GM20000 (cell line): ENCODE results near the gene SIPA1L2.

ENCODE experiments used
- DNase-seq: peaks from one replicate; pipeline ENCODE4 v3.0.0; 2012; ENCODE audit warnings: low spot score
- TF ChIP-seq, protein P1 (sequence below): IDR thresholded peaks from 2 replicates; pipeline ENCODE4 v1.5.1; 2012; ENCODE audit warnings: mild to moderate bottlenecking, control low read depth; ENCODE audit errors: extremely low read depth, missing control alignments

SIPA1L2 gene

DNA sequence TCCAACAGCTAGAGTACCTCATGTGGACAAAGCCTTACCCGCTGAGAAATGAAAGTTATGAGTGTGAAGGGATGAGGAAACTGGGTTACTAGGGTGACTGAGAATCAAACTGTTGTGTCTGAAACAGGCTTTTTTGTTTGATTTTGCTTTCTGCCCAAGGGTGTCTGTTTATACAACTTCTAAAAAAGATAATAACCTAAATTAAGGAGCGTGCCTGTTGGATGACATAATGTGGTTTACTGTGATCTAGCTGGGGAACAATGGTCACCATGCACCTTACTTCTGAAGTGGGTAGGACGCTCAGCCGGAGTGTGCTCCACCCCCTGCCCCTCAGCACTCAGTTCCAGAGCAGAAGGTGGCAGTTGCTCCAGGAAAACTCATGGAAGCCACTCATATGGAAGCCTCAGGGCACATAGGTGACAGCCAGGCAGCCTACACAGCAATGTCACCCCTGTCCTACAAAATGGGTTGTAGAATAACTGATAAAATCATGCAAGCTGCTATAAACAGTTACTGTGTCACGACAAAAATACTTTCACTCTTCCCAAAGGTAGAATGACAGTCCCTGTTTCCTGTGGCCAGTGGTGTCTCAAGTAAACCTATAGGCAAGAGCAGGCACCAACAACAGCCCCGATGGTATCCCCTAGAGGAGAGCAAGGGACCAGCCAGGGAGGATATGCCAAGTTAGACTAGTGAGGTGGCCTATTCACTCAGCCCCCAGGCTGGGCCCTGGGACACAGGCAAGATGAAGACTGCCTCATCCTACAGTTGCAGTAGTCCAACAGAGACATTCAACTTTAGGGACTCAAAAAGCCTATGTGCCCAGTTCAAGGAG lies 29.3 kb downstream of the SIPA1L2 start:
- TF ChIP-seq, protein P1, sequence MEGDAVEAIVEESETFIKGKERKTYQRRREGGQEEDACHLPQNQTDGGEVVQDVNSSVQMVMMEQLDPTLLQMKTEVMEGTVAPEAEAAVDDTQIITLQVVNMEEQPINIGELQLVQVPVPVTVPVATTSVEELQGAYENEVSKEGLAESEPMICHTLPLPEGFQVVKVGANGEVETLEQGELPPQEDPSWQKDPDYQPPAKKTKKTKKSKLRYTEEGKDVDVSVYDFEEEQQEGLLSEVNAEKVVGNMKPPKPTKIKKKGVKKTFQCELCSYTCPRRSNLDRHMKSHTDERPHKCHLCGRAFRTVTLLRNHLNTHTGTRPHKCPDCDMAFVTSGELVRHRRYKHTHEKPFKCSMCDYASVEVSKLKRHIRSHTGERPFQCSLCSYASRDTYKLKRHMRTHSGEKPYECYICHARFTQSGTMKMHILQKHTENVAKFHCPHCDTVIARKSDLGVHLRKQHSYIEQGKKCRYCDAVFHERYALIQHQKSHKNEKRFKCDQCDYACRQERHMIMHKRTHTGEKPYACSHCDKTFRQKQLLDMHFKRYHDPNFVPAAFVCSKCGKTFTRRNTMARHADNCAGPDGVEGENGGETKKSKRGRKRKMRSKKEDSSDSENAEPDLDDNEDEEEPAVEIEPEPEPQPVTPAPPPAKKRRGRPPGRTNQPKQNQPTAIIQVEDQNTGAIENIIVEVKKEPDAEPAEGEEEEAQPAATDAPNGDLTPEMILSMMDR: no peak
- DNase-seq: no peak

DNA sequence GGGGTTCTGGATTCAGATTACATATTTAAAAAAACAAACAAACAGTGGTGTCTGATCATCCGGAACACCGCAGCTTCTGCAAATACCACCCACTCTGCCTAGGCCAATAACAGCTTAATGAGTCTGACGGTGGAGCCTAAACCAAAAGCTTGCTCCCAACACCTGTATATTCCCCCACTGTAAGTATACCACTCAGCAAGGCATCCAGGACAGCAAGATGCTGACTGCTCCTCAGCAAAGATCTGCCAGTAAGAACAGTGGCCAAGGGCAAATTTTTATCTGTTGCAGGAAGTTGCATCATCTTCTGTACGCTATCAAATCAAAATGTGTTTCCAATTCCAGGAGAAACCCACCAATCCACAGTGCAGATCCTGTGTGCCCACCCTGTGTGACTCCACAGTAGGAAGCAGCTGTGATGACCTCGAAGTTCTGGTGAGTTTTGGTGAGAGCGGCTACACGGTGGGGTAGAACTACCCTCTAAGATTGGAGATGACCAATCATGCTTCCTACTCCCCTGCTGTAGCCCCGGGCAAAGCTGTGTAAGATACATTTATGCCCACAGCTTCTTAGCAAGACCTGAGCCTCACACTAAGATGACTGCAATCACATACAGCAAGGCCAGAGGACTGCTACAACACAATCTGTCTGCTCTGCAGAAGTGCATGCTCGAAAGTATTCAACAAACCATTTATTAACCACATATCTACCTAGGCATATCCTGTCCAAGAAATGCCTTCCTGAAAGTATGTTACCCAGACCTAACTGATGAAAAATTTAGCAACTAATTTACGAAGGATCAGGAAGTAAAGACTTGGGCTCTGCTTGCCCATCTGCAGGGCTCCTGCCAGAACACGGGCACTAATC lies 30.5 kb downstream of the SIPA1L2 start:
- DNase-seq: no peak
- TF ChIP-seq, protein P1: no peak

DNA sequence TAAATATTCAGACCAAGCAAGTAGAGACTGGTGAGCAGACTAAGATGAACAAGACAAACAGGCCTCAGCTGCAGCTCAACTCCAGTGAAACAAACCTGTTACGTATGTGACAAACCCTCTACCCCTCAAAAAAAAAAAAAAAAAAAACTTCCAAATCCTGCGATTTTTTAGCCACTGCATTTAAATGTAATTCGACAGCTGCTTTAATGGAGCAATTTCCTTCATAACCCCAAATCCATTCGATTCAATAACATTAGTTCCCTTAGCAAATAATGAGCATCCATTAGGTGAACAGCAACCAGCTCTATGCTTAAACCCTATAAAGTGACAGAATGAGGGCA lies 31.1 kb downstream of the SIPA1L2 start:
- DNase-seq: no peak
- TF ChIP-seq, protein P1: no peak

DNA sequence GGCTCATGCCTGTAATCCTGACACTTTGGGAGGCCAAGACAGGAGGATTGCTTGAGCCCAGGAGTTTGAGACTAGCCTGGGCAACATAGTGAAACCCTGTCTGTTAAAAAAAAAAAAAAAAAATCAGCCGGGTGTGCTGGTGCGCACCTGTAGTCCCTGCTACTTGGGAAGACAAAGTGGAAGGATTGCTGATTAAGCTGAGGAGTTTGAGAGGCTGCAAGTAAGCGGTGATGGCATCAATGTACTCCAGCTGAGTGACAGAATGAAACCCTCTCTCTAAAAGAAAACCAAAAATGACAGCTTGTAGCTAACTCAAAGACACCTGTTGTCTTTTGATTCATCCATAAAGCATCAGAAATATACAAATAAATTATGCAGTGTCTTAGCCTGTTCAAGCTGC lies 31.8 kb downstream of the SIPA1L2 start:
- no peak for DNase-seq
- TF ChIP-seq, protein P1: no peak

DNA sequence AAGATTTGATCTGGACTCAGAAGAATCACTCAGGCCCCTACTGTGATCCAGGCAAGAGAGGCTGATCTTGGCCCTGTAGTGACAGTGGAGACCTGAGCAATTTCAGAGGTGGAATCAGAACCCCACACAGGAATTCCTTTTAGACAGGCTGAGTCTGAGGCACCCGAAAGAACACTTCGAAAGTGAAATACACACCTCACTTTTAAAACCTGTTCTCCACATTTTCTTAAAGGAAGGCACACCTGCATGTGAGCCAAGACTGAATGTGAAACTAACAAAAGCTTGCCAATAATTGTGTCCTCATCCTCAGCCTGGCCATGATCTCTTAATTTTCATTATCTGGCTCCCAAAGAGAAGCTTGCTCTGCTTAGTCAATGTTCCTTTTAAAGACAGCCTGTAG lies 32.2 kb downstream of the SIPA1L2 start:
- TF ChIP-seq, protein P1: no peak
- DNase-seq: peak; percentile 7

DNA sequence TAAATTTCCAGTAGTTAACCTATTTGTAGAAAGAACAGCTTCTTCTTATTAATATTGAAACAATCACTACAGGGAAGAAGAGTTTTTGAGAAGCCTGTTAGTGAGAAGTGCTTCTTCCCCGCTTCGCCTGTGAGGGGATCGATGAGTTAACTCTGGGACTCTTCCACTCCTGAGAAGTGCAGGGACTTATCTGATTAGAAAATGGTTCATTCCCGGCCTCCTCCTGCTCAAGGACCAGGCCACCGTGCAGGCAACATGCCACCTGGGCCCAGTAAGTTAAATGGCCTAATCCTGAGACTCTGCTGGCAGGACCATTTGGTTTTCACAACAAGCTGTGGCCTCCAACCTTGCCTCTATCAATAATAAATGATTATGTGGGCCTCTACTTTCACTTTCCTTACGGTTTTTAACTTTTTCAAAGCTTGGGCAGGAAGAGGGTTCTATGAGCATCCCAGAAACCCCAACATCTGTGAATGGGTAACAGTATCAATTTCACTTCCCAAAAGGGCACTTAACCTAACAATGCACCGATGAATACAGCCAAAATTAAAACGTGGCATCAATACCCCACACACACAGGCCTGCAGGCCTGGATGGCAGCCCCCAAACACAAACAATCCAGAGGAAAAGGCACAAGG lies 33.1 kb downstream of the SIPA1L2 start:
- TF ChIP-seq, protein P1: no peak
- no peak for DNase-seq
